OCI-LY7 (cell line): ENCODE data around the gene GYPB.
"Not testable (repeated sequence)": the region's sequence is repeated elsewhere in the genome, so short reads cannot be mapped to it uniquely, and the experiment has no call there.

Experiments used
- EZH2phosphoT487 ChIP-seq: fragments of 200-600 bp; sonication (generic); IDR thresholded peaks from 2 replicates; pipeline ENCODE4 v1.6.1; 2018; ENCODE audit warnings: low read depth, borderline replicate concordance, mild to moderate bottlenecking, mixed run types, antibody characterized with exemption, low read length, moderate library complexity, mixed read lengths
- TF ChIP-seq, protein P1 (sequence below): fragments of 200-600 bp; sonication (generic); conservative IDR thresholded peaks from 2 replicates; pipeline ENCODE4 v1.5.1; 2014; ENCODE audit warnings: mild to moderate bottlenecking, antibody characterized with exemption, low read length, moderate library complexity, mixed read lengths

DNA sequence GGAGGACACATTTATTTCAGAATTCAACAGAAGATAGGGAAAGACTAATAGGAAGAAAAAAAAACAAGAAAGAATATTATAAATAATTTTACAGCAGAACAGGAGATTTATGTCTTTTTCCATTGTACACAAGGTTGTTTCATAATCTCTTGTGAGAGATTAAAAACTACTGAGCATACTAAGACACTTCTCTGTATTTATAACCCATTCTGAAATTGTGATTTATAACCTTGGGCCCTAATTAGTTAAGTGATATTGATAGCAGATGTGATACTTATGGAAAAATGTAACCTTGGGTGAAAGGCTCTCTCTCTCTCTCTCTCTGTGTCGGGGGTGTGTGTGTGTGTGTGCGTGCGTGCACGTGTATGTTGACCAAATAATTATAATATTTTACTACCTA lies 12.7 kb upstream of the GYPB start:
- TF ChIP-seq, protein P1, sequence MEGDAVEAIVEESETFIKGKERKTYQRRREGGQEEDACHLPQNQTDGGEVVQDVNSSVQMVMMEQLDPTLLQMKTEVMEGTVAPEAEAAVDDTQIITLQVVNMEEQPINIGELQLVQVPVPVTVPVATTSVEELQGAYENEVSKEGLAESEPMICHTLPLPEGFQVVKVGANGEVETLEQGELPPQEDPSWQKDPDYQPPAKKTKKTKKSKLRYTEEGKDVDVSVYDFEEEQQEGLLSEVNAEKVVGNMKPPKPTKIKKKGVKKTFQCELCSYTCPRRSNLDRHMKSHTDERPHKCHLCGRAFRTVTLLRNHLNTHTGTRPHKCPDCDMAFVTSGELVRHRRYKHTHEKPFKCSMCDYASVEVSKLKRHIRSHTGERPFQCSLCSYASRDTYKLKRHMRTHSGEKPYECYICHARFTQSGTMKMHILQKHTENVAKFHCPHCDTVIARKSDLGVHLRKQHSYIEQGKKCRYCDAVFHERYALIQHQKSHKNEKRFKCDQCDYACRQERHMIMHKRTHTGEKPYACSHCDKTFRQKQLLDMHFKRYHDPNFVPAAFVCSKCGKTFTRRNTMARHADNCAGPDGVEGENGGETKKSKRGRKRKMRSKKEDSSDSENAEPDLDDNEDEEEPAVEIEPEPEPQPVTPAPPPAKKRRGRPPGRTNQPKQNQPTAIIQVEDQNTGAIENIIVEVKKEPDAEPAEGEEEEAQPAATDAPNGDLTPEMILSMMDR, result not testable (repeated sequence)
- not testable (repeated sequence) for TF ChIP-seq EZH2phosphoT487
